ENCODE measurements around the gene NOL6.

- TF ChIP-seq, protein P1, sequence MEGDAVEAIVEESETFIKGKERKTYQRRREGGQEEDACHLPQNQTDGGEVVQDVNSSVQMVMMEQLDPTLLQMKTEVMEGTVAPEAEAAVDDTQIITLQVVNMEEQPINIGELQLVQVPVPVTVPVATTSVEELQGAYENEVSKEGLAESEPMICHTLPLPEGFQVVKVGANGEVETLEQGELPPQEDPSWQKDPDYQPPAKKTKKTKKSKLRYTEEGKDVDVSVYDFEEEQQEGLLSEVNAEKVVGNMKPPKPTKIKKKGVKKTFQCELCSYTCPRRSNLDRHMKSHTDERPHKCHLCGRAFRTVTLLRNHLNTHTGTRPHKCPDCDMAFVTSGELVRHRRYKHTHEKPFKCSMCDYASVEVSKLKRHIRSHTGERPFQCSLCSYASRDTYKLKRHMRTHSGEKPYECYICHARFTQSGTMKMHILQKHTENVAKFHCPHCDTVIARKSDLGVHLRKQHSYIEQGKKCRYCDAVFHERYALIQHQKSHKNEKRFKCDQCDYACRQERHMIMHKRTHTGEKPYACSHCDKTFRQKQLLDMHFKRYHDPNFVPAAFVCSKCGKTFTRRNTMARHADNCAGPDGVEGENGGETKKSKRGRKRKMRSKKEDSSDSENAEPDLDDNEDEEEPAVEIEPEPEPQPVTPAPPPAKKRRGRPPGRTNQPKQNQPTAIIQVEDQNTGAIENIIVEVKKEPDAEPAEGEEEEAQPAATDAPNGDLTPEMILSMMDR (IDR thresholded peaks at IDR 0.05; ENCODE audit: low read depth, low read length, poor library complexity, severe bottlenecking) = no peak
- no peak for TF ChIP-seq EZH2phosphoT487 (IDR thresholded peaks at IDR 0.05; ENCODE audit: borderline replicate concordance, low read length)
Measured at GRCh38 chr9:33510262-33511183, 36.8 kb upstream of the NOL6 start.

Data from DOHH2 (cell line).